Gastroesophageal sphincter (tissue), 4 donors: Measurements from ENCODE around the gene DOK7. TPM values are rescaled to one million over a fixed set of nuclear protein-coding genes. Genes with fewer than 3 reads are reported as not detected.

Experiments
- ATAC-seq: fragments of 150-250 bp; one replicate; pipeline ENCODE4 v1.9.1; 2016; ENCODE audit warnings: mild to moderate bottlenecking, moderate library complexity
- H3K27ac ChIP-seq, 4 donors: fragments of 200-600 bp; sonication (generic) in 3 of 4; 1 replicate in 3 of 4; 2 replicates in 1 of 4; pipeline ENCODE4 v1.5.1; 2016 to 2019
- H3K27me3 ChIP-seq: fragments of 200-600 bp; sonication (generic); one replicate; pipeline ENCODE4 v1.5.1; 2019
- H3K36me3 ChIP-seq, 2 donors: fragments of 200-600 bp; sonication (generic); one replicate each; pipeline ENCODE4 v1.5.1; 2019; ENCODE audit warnings: control low read depth in 1 of 2
- H3K4me1 ChIP-seq, 3 donors: fragments of 200-600 bp; sonication (generic); 1 replicate in 2 of 3; 2 replicates in 1 of 3; pipeline ENCODE4 v1.5.1; 2016 to 2019; ENCODE audit warnings: control low read depth in 2 of 3
- H3K4me3 ChIP-seq, 2 donors: fragments of 200-600 bp; sonication (generic); one replicate each; pipeline ENCODE4 v1.5.1; 2019; ENCODE audit warnings: mild to moderate bottlenecking in 1 of 2, moderate library complexity in 1 of 2
- H3K9me3 ChIP-seq, 3 donors: fragments of 200-600 bp; sonication (generic); one replicate each; pipeline ENCODE4 v1.5.1; 2017 to 2019; ENCODE audit warnings: control low read depth in 2 of 3
- EP300 ChIP-seq: sonication (generic); formaldehyde crosslinking; IDR thresholded peaks from one replicate; pipeline ENCODE4 v1.6.1; 2017; ENCODE audit warnings: antibody characterized with exemption, mild to moderate bottlenecking
- POLR2A ChIP-seq, 2 donors: fragments of 450-650 bp; IDR thresholded peaks; one replicate each; pipeline ENCODE4 v1.6.1; 2017; ENCODE audit warnings: antibody characterized with exemption in 2 of 2, mild to moderate bottlenecking in 2 of 2, moderate library complexity in 1 of 2
- POLR2AphosphoS5 ChIP-seq: sonication (generic); formaldehyde crosslinking; IDR thresholded peaks from one replicate; pipeline ENCODE4 v1.6.1; 2017; ENCODE audit warnings: antibody characterized with exemption
- WGBS, 2 donors: methylation state at CpG; one replicate each; pipeline ENCODE4 v1.1.5; 2018; ENCODE audit warnings: low coverage in 1 of 2; 5-methylcytosine and 5-hydroxymethylcytosine counted together
- total RNA-seq, 4 donors: library from RNA; depleted of rRNA; stranded (reverse); fragments of >200 nt; gene quantifications; one replicate each; pipeline ENCODE4 v1.1.0, GENCODE V29; 2016
- TF ChIP-seq, protein P1 (sequence below), 4 experiments: fragments of 200-600 bp in 2 of 4; fragments of 450-650 bp in 2 of 4; sonication (generic) in 1 of 4; IDR thresholded peaks; one replicate each; pipeline ENCODE4 v1.5.1; 2017 to 2019; ENCODE audit warnings: antibody characterized with exemption in 4 of 4, mild to moderate bottlenecking in 2 of 4, moderate library complexity in 2 of 4

DOK7 gene
- total RNA-seq, 4 donors from 2014 or later: 0.32 to 5.3 (median 2.8) TPM

DNA sequence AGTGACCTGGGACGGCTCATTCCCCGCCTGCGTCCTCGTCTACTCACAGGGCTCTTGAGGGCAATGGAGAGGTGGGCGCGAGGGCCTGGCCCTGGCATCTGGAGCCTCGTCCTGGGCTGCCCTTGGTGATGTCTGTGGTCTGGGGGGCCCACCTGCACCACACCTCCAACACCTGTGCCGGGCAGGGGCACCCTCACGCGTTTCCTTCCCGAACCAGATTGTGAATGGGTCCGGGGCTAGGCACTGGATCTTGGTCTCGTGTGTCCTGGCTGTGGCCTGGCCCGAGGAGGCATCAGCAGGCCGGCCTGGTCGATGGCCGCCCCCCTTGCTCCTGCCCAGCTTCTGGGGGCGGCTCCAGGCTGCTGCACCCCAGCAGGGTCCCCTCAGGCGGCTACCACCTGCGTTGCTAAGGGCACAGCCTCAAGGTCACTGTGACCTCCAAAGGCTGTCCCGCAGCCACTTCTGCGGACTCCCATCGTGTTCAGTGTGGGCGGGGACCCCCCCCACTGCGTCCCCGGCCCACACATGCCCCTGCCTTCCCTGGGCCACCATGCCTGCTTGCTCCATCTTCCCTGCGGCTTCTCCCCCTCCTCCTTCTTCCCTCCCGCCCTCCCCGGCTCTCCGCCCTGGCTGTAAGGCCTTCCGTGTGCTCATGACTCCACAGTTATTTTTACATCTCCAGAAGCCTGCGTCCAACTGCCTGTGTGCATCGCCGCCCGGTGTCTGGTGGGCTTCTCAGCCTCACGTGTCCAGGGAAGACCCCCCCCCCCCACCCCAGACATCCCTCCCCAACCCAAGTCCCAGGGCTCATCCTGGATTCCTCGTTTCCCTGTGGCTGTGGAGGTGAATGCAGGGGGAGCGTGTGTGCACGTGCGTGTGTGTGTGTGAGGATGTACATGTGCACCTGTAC lies 3.8 kb downstream of the DOK7 start:
- TF ChIP-seq, protein P1, sequence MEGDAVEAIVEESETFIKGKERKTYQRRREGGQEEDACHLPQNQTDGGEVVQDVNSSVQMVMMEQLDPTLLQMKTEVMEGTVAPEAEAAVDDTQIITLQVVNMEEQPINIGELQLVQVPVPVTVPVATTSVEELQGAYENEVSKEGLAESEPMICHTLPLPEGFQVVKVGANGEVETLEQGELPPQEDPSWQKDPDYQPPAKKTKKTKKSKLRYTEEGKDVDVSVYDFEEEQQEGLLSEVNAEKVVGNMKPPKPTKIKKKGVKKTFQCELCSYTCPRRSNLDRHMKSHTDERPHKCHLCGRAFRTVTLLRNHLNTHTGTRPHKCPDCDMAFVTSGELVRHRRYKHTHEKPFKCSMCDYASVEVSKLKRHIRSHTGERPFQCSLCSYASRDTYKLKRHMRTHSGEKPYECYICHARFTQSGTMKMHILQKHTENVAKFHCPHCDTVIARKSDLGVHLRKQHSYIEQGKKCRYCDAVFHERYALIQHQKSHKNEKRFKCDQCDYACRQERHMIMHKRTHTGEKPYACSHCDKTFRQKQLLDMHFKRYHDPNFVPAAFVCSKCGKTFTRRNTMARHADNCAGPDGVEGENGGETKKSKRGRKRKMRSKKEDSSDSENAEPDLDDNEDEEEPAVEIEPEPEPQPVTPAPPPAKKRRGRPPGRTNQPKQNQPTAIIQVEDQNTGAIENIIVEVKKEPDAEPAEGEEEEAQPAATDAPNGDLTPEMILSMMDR (IDR thresholded peaks at IDR 0.05): no peak
- TF ChIP-seq EP300: no peak
- H3K27me3 ChIP-seq: peaks cover 27% of the 10 kb centered on the region
- H3K36me3 ChIP-seq: no peaks in the 10 kb centered on the region
- no peak overlapping the region for H3K4me3 ChIP-seq
- 82 to 85% methylated on average over 7 to 13 of the region's 40 CpGs for WGBS, 2 donors
- no peak overlapping the region for H3K27ac ChIP-seq
- ATAC-seq: no peak
- H3K4me1 ChIP-seq: peaks cover 0 to 22% (median 0%) of the 10 kb centered on the region in 3 donors
- no peaks in the 10 kb centered on the region for H3K9me3 ChIP-seq

DNA sequence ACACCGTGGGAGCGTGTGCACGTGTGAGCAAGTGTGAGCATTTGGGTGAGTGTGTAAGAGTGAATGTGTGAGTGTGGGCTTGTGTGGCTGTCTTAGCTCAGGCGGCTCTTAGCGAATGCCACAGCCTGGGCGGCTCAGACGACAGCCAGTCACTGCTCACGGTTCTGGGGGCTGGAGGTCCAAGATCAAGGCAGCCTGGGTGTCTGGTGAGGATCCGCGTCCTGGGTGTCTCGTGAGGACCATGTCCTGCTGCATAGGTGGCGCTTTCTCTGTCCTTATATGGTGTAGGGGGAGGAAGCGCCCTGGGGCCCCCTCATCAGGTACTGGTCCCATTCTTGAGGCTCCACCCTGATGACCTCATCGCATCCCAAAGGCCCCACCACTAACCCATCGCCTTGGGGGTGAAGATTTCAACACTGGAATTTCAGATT lies 4.5 kb downstream of the DOK7 start:
- no peaks in the 10 kb centered on the region for H3K9me3 ChIP-seq
- 40 to 100% methylated on average over 1 to 3 of the region's 15 CpGs for WGBS, 2 donors
- H3K4me3 ChIP-seq: no peak overlapping the region
- ATAC-seq: no peak
- no peak overlapping the region for H3K27ac ChIP-seq
- TF ChIP-seq, protein P1 (IDR thresholded peaks at IDR 0.05): no peak
- TF ChIP-seq EP300 (no peak), POLR2AphosphoS5 (no peak), POLR2A (IDR thresholded peaks at IDR 0.05) (no peak)
- H3K27me3 ChIP-seq: peaks cover 34% of the 10 kb centered on the region
- no peaks in the 10 kb centered on the region for H3K36me3 ChIP-seq
- H3K4me1 ChIP-seq: peaks cover 0 to 16% (median 0%) of the 10 kb centered on the region in 3 donors

DNA sequence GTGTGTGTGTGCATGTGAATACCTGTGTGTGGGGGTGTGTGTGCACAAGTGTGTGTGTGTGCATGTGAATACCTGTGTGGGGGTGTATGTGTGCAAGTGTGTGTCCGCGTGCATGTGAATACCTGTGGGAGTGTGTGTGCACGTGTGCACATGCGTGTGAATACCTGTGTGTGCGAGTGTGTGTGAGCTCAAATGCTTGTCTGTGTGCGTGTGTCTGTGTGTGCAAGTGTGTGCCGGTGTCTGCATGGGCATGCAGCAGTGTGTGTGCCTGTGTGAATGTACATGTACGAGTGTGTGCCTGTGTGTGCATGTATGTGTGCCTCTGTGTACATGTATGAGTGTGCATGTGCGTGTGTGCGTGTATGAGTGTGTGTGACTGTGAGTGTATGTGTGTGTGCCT lies 5.0 kb downstream of the DOK7 start:
- WGBS, 2 donors: 93% methylated on average over 10 of the region's 10 CpGs
- Histone ChIP-seq H3K9me3 (no peaks in the 10 kb centered on the region), H3K4me1 (peaks cover 0 to 10% (median 0%) of the 10 kb centered on the region in 3 donors), H3K27ac (no peak overlapping the region), H3K27me3 (peaks cover 35% of the 10 kb centered on the region), H3K36me3 (no peaks in the 10 kb centered on the region), H3K4me3 (no peak overlapping the region)
- ATAC-seq: no peak
- TF ChIP-seq EP300 (no peak), POLR2AphosphoS5 (no peak), POLR2A (IDR thresholded peaks at IDR 0.05) (no peak)
- TF ChIP-seq, protein P1 (IDR thresholded peaks at IDR 0.05): no peak

DNA sequence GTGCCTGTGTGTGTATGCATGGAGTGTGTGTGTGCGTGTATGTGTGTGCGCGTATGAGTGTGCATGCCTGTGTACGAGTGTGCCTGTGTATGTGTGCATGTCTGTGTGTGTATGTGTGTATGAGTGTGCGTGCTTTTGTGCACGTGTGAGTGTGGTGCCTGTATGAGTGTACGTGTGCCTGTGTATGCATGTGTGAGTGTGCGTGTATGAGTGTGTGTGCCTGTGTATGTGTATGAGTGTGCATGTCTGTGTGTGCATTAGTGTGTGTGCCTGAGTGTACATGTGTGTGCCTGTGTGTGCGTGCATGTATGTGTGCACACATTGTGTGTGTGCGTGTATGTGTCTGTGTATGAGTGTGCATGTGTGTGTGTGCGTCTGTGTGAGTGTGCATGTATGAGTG lies 5.7 kb downstream of the DOK7 start:
- no peak for ATAC-seq
- H3K9me3 ChIP-seq: no peaks in the 10 kb centered on the region
- H3K4me1 ChIP-seq: peaks cover 0 to 4% (median 0%) of the 10 kb centered on the region in 3 donors
- TF ChIP-seq POLR2A (IDR thresholded peaks at IDR 0.05): no peak
- TF ChIP-seq POLR2AphosphoS5: no peak
- TF ChIP-seq EP300: no peak
- TF ChIP-seq, protein P1 (IDR thresholded peaks at IDR 0.05): no peak
- no peak overlapping the region for H3K4me3 ChIP-seq
- no peaks in the 10 kb centered on the region for H3K36me3 ChIP-seq
- peaks cover 35% of the 10 kb centered on the region for H3K27me3 ChIP-seq
- H3K27ac ChIP-seq: no peak overlapping the region
- 89 to 97% methylated on average over 11 of the region's 11 CpGs for WGBS, 2 donors
